ENCODE results near the gene VAV2.

The VAV2 gene

GRCh38 chr9:133877327-133877726 is 114.8 kb downstream of the VAV2 start:
- no peaks in the 10 kb centered on the region for H3F3A ChIP-seq (ENCODE audit: insufficient read depth)
- peaks cover 59% of the 10 kb centered on the region for H3K79me2 ChIP-seq (ENCODE audit: insufficient read depth, low read length)
- H3K36me3 ChIP-seq (ENCODE audit: low read length) = no peaks in the 10 kb centered on the region
- TF ChIP-seq EZH2phosphoT487 (conservative IDR thresholded peaks at IDR 0.05; ENCODE audit: low read length) (no peak), CTCF (IDR thresholded peaks at IDR 0.05; ENCODE audit: insufficient read depth, low read length, poor library complexity, severe bottlenecking) (no peak)
- no peaks in the 10 kb centered on the region for H3K9me3 ChIP-seq (ENCODE audit: insufficient read depth, low read length)
- H3K27me3 ChIP-seq (ENCODE audit: low read length) = no peaks in the 10 kb centered on the region
- H3K9me2 ChIP-seq (replicated peaks; ENCODE audit: insufficient read depth, low read length) = no peaks in the 10 kb centered on the region
- H3K9ac ChIP-seq (ENCODE audit: low read length) = no peak overlapping the region
- no peak overlapping the region for H2AFZ ChIP-seq (ENCODE audit: low read depth, low read length, severe bottlenecking)
- no peak overlapping the region for H3K4me3 ChIP-seq (ENCODE audit: insufficient read depth, low read length, poor library complexity, severe bottlenecking)
- H3K27ac ChIP-seq (ENCODE audit: low read depth, low read length) = no peak overlapping the region
- no peak overlapping the region for H3K4me2 ChIP-seq (ENCODE audit: low read depth, low read length, poor library complexity, severe bottlenecking)
- H4K20me1 ChIP-seq (ENCODE audit: low read depth, low read length) = no peaks in the 10 kb centered on the region; the same call in 1 of the 2 replicates

GRCh38 chr9:133876836-133877235 is 115.3 kb downstream of the VAV2 start:
- H3K4me3 ChIP-seq (ENCODE audit: insufficient read depth, low read length, poor library complexity, severe bottlenecking) = no peak overlapping the region
- no peak for TF ChIP-seq CTCF (IDR thresholded peaks at IDR 0.05; ENCODE audit: insufficient read depth, low read length, poor library complexity, severe bottlenecking)
- H3K79me2 ChIP-seq (ENCODE audit: insufficient read depth, low read length) = peaks cover 60% of the 10 kb centered on the region
- H3K9me3 ChIP-seq (ENCODE audit: insufficient read depth, low read length) = no peaks in the 10 kb centered on the region
- H3K36me3 ChIP-seq (ENCODE audit: low read length) = no peaks in the 10 kb centered on the region
- H3K27ac ChIP-seq (ENCODE audit: low read depth, low read length) = no peak overlapping the region
- H3K4me2 ChIP-seq (ENCODE audit: low read depth, low read length, poor library complexity, severe bottlenecking) = no peak overlapping the region
- H3K27me3 ChIP-seq (ENCODE audit: low read length) = no peaks in the 10 kb centered on the region
- H3K9me2 ChIP-seq (replicated peaks; ENCODE audit: insufficient read depth, low read length) = no peaks in the 10 kb centered on the region
- no peak overlapping the region for H2AFZ ChIP-seq (ENCODE audit: low read depth, low read length, severe bottlenecking)
- no peaks in the 10 kb centered on the region; the same call in 1 of the 2 replicates for H4K20me1 ChIP-seq (ENCODE audit: low read depth, low read length)
- no peak overlapping the region for H3K9ac ChIP-seq (ENCODE audit: low read length)
- H3F3A ChIP-seq (ENCODE audit: insufficient read depth) = no peaks in the 10 kb centered on the region

- no peaks in the 10 kb centered on the region; the same call in 1 of the 2 replicates for H4K20me1 ChIP-seq (ENCODE audit: low read depth, low read length)
- no peak overlapping the region for H3K27ac ChIP-seq (ENCODE audit: low read depth, low read length)
- H3K9me3 ChIP-seq (ENCODE audit: insufficient read depth, low read length) = no peaks in the 10 kb centered on the region
- H3F3A ChIP-seq (ENCODE audit: insufficient read depth) = no peaks in the 10 kb centered on the region
- H2AFZ ChIP-seq (ENCODE audit: low read depth, low read length, severe bottlenecking) = no peak overlapping the region
- TF ChIP-seq CTCF (IDR thresholded peaks at IDR 0.05; ENCODE audit: insufficient read depth, low read length, poor library complexity, severe bottlenecking) (peak; percentile 61), EZH2phosphoT487 (conservative IDR thresholded peaks at IDR 0.05; ENCODE audit: low read length) (no peak)
- no peaks in the 10 kb centered on the region for H3K9me2 ChIP-seq (replicated peaks; ENCODE audit: insufficient read depth, low read length)
- no peak overlapping the region for H3K9ac ChIP-seq (ENCODE audit: low read length)
- no peak overlapping the region for H3K4me3 ChIP-seq (ENCODE audit: insufficient read depth, low read length, poor library complexity, severe bottlenecking)
- no peaks in the 10 kb centered on the region for H3K36me3 ChIP-seq (ENCODE audit: low read length)
- no peak overlapping the region for H3K4me2 ChIP-seq (ENCODE audit: low read depth, low read length, poor library complexity, severe bottlenecking)
- peaks cover 57% of the 10 kb centered on the region for H3K79me2 ChIP-seq (ENCODE audit: insufficient read depth, low read length)
- H3K27me3 ChIP-seq (ENCODE audit: low read length) = no peaks in the 10 kb centered on the region
Observed at GRCh38 chr9:133876144-133876543, 116.0 kb downstream of the VAV2 start.
